CD4-positive, alpha-beta T cell treated with Interleukin-15 for 1 hour (primary cell): ENCODE results near the gene CLSTN2.

ENCODE experiments used
- DNase-seq: peaks from one replicate; pipeline ENCODE4 v3.0.0-alpha.2; 2020

Gene CLSTN2

GRCh38 chr3:139935016-139935865, at the start of gene CLSTN2:
Gene CLSTN2 (plus strand): TSS chr3:139935185.
- no peak for DNase-seq

- DNase-seq, result no peak
Measured at GRCh38 chr3:139887431-139887830, 47.6 kb upstream of the CLSTN2 start.

- DNase-seq, result no peak
Measured at GRCh38 chr3:139888561-139889140, 46.3 kb upstream of the CLSTN2 start.

GRCh38 chr3:139893267-139893962, 41.6 kb upstream of the CLSTN2 start:
- no peak for DNase-seq

GRCh38 chr3:139893963-139894642, 40.9 kb upstream of the CLSTN2 start:
- DNase-seq, result no peak

- DNase-seq, result no peak
Measured at GRCh38 chr3:139894643-139894989, 40.4 kb upstream of the CLSTN2 start.

- no peak for DNase-seq
Measured at GRCh38 chr3:139897759-139898158, 37.2 kb upstream of the CLSTN2 start.

- no peak for DNase-seq
Measured at GRCh38 chr3:139906418-139906817, 28.6 kb upstream of the CLSTN2 start.

GRCh38 chr3:139909811-139910210, 25.2 kb upstream of the CLSTN2 start:
- no peak for DNase-seq

- no peak for DNase-seq
Measured at GRCh38 chr3:139916271-139916670, 18.7 kb upstream of the CLSTN2 start.

- DNase-seq, result no peak
Measured at GRCh38 chr3:139917226-139917785, 17.7 kb upstream of the CLSTN2 start.

GRCh38 chr3:139928708-139929505, 6.1 kb upstream of the CLSTN2 start:
- DNase-seq, result no peak

GRCh38 chr3:139930211-139930610, 4.8 kb upstream of the CLSTN2 start:
- no peak for DNase-seq

GRCh38 chr3:139933766-139934165, 1.2 kb upstream of the CLSTN2 start:
- DNase-seq, result no peak

GRCh38 chr3:139934613-139935015, 371 bp upstream of the CLSTN2 start:
- no peak for DNase-seq

GRCh38 chr3:139935866-139936817, 1.2 kb downstream of the CLSTN2 start:
- no peak for DNase-seq

- no peak for DNase-seq
Measured at GRCh38 chr3:139937674-139938279, 2.8 kb downstream of the CLSTN2 start.

- DNase-seq, result no peak
Measured at GRCh38 chr3:139939681-139940190, 4.8 kb downstream of the CLSTN2 start.

- DNase-seq, result no peak
Measured at GRCh38 chr3:139940622-139941021, 5.6 kb downstream of the CLSTN2 start.

GRCh38 chr3:139941580-139941979, 6.6 kb downstream of the CLSTN2 start:
- DNase-seq, result no peak
